K562 (cell line): ENCODE data around the gene PPP1R3G. TPM values are rescaled to one million over a fixed set of nuclear protein-coding genes. Genes with fewer than 3 reads are reported as not detected.

Experiments used
- ATAC-seq: fragments of 200-7000 bp; cut with Tn5 transposase; 3 replicates; pipeline ENCODE4 v1.9.1; 2020; ENCODE audit warnings: moderate library complexity
- BruUV-seq: library from RNA; stranded (reverse); fragments of 400-500 nt; replicated peaks from 2 replicates; lab custom pipeline; 2021; lab: Mats Ljungman, UMichigan
- CTCF ChIA-PET: fragments of 300-600 bp; formaldehyde crosslinking; extraction: SDS; loops from one replicate; lab custom pipeline; 2021; ENCODE audit warnings: low intra/inter-chr PET ratio; lab: Yijun Ruan, JAX
- POLR2A ChIA-PET: fragments of 300-600, 350-650 bp; sonication (Branson Sonifier 250); formaldehyde crosslinking; extraction: SDS; loops from one replicate; lab custom pipeline; 2021; ENCODE audit warnings: antibody characterized with exemption, inconsistent platforms; lab: Yijun Ruan, JAX
- DNase-seq, 4 experiments: peaks; one replicate each; pipeline versions ENCODE4 v3.0.0 to v3.0.0-alpha.2; 2011 to 2018; ENCODE audit warnings: low spot score in 3 of 4, mixed read lengths in 3 of 4; ENCODE audit errors: extremely low read depth in 1 of 4
- FAIRE-seq: peaks from 2 replicates; lab custom pipeline; 2011; peaks lifted over from hg19 to GRCh38; lab: Jason Lieb, UNC
- H2AFZ ChIP-seq: 2 replicates; pipeline ENCODE4 v1.6.0; 2011; ENCODE audit warnings: low read depth, low read length, control low read depth, inconsistent platforms
- H3K27ac ChIP-seq: fragments of 200-600 bp; 3 replicates; pipeline ENCODE4 v1.8.0; 2011; ENCODE audit warnings: low read depth, mild to moderate bottlenecking, control low read depth, inconsistent platforms, low read length, moderate library complexity, mixed read lengths; ENCODE audit errors: extremely low read depth
- H3K27me3 ChIP-seq, 2 experiments: fragments of 300-600 bp in 1 of 2; 2 replicates in 1 of 2; 3 replicates in 1 of 2; pipeline versions ENCODE4 v1.6.0 to v1.8.0; 2011; ENCODE audit warnings: inconsistent platforms in 2 of 2, low read length in 2 of 2, mild to moderate bottlenecking in 1 of 2, mixed read lengths in 1 of 2, moderate library complexity in 1 of 2; ENCODE audit not compliant: control insufficient read depth in 2 of 2, insufficient read depth in 2 of 2
- H3K36me3 ChIP-seq: fragments of 300-600 bp; 3 replicates; pipeline ENCODE4 v1.8.0; 2011; ENCODE audit warnings: mild to moderate bottlenecking, low read length, inconsistent platforms; ENCODE audit not compliant: control insufficient read depth, insufficient read depth
- H3K4me1 ChIP-seq, 2 experiments: fragments of 200-600 bp in 1 of 2; replicated peaks in 1 of 2; 2 replicates in 1 of 2; 3 replicates in 1 of 2; pipeline versions ENCODE4 v1.5.1 to v1.8.0; 2011; ENCODE audit warnings: inconsistent platforms in 2 of 2, low read length in 2 of 2, mild to moderate bottlenecking in 1 of 2, mixed read lengths in 1 of 2, moderate library complexity in 1 of 2; ENCODE audit not compliant: control insufficient read depth in 2 of 2, insufficient read depth in 2 of 2
- H3K4me2 ChIP-seq: 2 replicates; pipeline ENCODE4 v1.6.1; 2011; ENCODE audit warnings: low read length, control low read depth, inconsistent platforms, mixed read lengths; ENCODE audit not compliant: insufficient read depth
- H3K4me3 ChIP-seq: fragments of 200-600 bp; sonication (generic), shearing (Covaris generic); 2 replicates; pipeline ENCODE4 v1.5.1; 2016; ENCODE audit warnings: control low read depth, inconsistent platforms
- H3K79me2 ChIP-seq: fragments of 200-600 bp; 3 replicates; pipeline ENCODE4 v1.8.0; 2011; ENCODE audit warnings: low read length, inconsistent platforms; ENCODE audit not compliant: control insufficient read depth, insufficient read depth
- H3K9ac ChIP-seq, 2 experiments: 2 replicates each; pipeline versions ENCODE4 v1.6.0 to v1.6.1; 2011; ENCODE audit warnings: low read depth in 2 of 2, low read length in 2 of 2, control low read depth in 1 of 2, inconsistent platforms in 1 of 2, mild to moderate bottlenecking in 1 of 2, mixed read lengths in 1 of 2; ENCODE audit not compliant: insufficient read depth in 1 of 2
- H3K9me1 ChIP-seq: one replicate; pipeline ENCODE4 v1.6.0; 2011; ENCODE audit warnings: inconsistent platforms, mild to moderate bottlenecking, low read length, moderate library complexity; ENCODE audit not compliant: control insufficient read depth, insufficient read depth
- H3K9me3 ChIP-seq: replicated peaks from 2 replicates; pipeline ENCODE4 v1.5.1; 2011; ENCODE audit warnings: low read depth, low read length, inconsistent platforms; ENCODE audit not compliant: control insufficient read depth, insufficient read depth
- H4K20me1 ChIP-seq: replicated peaks from 2 replicates; pipeline ENCODE4 v1.6.1; 2011; ENCODE audit warnings: low read length, inconsistent platforms, mixed read lengths; ENCODE audit not compliant: control insufficient read depth, insufficient read depth
- CHD2 ChIP-seq: IDR thresholded peaks from 2 replicates; pipeline ENCODE4 v1.6.1; 2011; ENCODE audit warnings: low read depth, low read length
- DMBX1 ChIP-seq: fragments of 250-450 bp; sonication (Bioruptor Pico); IDR thresholded peaks from 2 replicates; pipeline ENCODE4 v1.8.0; 2022; ENCODE audit warnings: inconsistent platforms, mild to moderate bottlenecking, moderate library complexity, borderline replicate concordance
- IFI16 ChIP-seq: fragments of 250-450 bp; sonication (Bioruptor Pico); IDR thresholded peaks from 2 replicates; pipeline ENCODE4 v2.1.2; 2022; ENCODE audit warnings: mild to moderate bottlenecking, inconsistent platforms
- KDM4B ChIP-seq, 2 experiments: fragments of 450-650 bp in 1 of 2; sonication (generic) in 1 of 2; IDR thresholded peaks; 2 replicates each; pipeline ENCODE4 v1.6.1; 2016 to 2017; ENCODE audit warnings: borderline replicate concordance in 2 of 2, antibody characterized with exemption in 1 of 2, low read depth in 1 of 2, mild to moderate bottlenecking in 1 of 2
- PYGO2 ChIP-seq: fragments of 450-650 bp; IDR thresholded peaks from 2 replicates; pipeline ENCODE4 v1.6.1; 2016; ENCODE audit warnings: mild to moderate bottlenecking, missing genetic modification characterization, moderate library complexity, missing compliant biosample characterization
- SAFB2 ChIP-seq: fragments of 200-400 bp; formaldehyde crosslinking; IDR thresholded peaks from 2 replicates; pipeline ENCODE4 v1.6.1; 2018; ENCODE audit warnings: borderline replicate concordance, low read length, low read depth, moderate library complexity; ENCODE audit not compliant: severe bottlenecking
- STAG1 ChIP-seq: sonication (generic); formaldehyde crosslinking; IDR thresholded peaks from 2 replicates; pipeline ENCODE4 v1.5.0; 2020; ENCODE audit warnings: missing genetic modification reagents, borderline replicate concordance
- ZNF311 ChIP-seq: fragments of 250-450 bp; sonication (Bioruptor Pico); IDR thresholded peaks from 2 replicates; pipeline ENCODE4 v1.4.0; 2020; ENCODE audit warnings: mild to moderate bottlenecking, moderate library complexity
- WGBS: fragments of 100-300 bp; shearing (Covaris generic); methylation state at CpG from one replicate; pipeline ENCODE4 v1.1.6; 2016; ENCODE audit warnings: low coverage, mixed read lengths; ENCODE audit not compliant: insufficient coverage; ENCODE audit errors: missing lambda C conversion rate; 5-methylcytosine and 5-hydroxymethylcytosine counted together
- in situ Hi-C: fragments of 300-500 bp; cut with MboI; formaldehyde crosslinking; loops from 4 replicates; pipeline ENCODE4 v1.15.0; 2018; ENCODE audit warnings: inconsistent platforms, mixed read lengths
- intact Hi-C: fragments of 100-400 bp; cut with micrococcal nuclease; formaldehyde crosslinking; loops from 2 replicates; pipeline ENCODE4 v1.14.2; 2022
- polyA plus RNA-seq, 8 experiments: library from polyadenylated mRNA; depleted of rRNA in 4 of 8; stranded (reverse) in 5 of 8; unstranded in 3 of 8; fragments of >200 nt; fragmentation: Nextera tagmentation in 2 of 8; fragmentation: Illumina TruSeq in 1 of 8; extraction: Ambion mirVana in 2 of 8; extraction: Trizol in 1 of 8; gene quantifications; 2 replicates each; pipeline versions ENCODE4 v1.2.1 to v1.2.3, GENCODE V29; 2011 to 2014; ENCODE audit warnings: inconsistent platforms in 1 of 8, missing spikeins in 1 of 8
- total RNA-seq, 7 experiments: library from RNA; depleted of rRNA in 6 of 7; stranded (reverse); fragments of >200 nt in 6 of 7; fragmentation: Illumina TruSeq in 2 of 7; extraction: Trizol in 2 of 7; gene quantifications; 2 replicates each; pipeline versions ENCODE4 v1.2.1 to v1.2.3, GENCODE V29; 2011 to 2021; ENCODE audit warnings: low replicate concordance in 1 of 7
- TF ChIP-seq, protein P1 (sequence below): IDR thresholded peaks from 3 replicates; pipeline ENCODE4 v1.6.1; 2011; ENCODE audit warnings: borderline replicate concordance, mild to moderate bottlenecking; ENCODE audit not compliant: insufficient read length, insufficient read depth
- TF ChIP-seq, protein P2 (sequence below): sonication (generic); formaldehyde crosslinking; IDR thresholded peaks from 2 replicates; pipeline ENCODE4 v1.8.1; 2022; ENCODE audit warnings: missing genetic modification reagents
- TF ChIP-seq, protein P3 (sequence below): sonication (generic); formaldehyde crosslinking; IDR thresholded peaks from 2 replicates; pipeline ENCODE4 v1.8.1; 2023; ENCODE audit warnings: mild to moderate bottlenecking, missing genetic modification reagents
- TF ChIP-seq, protein P4 (sequence below): fragments of 450-650 bp; IDR thresholded peaks from 2 replicates; pipeline ENCODE4 v1.7.0; 2016; ENCODE audit warnings: borderline replicate concordance

PPP1R3G gene
- total and polyA plus RNA-seq, 9 of the 15 experiments (the other 6 are each of a cell fraction or from before 2014, with no cell fraction given): 0.01 to 0.13 (median 0.01) TPM; not detected in 4

DNA sequence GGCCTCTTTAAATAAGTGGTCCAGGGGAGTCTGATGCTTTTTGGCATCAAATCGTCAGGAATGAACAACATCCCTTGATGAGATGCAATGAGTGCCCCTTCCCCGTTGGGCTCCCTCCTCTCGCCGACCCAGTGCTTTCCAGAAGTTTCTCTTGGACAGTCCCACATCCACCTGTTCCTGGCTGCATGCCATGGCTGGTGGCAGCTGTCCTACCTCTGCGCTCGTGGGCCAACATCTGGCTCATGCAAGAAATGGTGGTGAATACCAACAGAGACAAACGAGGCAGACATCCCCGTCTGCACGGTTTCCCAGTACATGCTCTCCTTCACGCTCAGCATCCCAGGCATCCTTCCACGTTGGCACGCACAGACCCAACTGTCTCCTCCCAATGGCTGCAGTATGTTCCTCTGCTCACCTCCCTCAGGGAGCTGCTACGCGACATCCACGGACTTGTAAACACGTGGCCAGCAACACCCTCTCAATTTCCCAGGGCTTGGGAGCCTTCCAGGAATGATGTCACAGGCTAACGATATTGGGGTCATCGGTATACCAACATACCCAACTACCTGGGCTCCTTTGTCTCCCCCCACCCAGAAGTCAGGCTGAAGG lies 37.5 kb downstream of the PPP1R3G start (continued):
- TF ChIP-seq, protein P1, sequence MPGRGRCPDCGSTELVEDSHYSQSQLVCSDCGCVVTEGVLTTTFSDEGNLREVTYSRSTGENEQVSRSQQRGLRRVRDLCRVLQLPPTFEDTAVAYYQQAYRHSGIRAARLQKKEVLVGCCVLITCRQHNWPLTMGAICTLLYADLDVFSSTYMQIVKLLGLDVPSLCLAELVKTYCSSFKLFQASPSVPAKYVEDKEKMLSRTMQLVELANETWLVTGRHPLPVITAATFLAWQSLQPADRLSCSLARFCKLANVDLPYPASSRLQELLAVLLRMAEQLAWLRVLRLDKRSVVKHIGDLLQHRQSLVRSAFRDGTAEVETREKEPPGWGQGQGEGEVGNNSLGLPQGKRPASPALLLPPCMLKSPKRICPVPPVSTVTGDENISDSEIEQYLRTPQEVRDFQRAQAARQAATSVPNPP: no peak
- TF ChIP-seq KDM4B (IDR thresholded peaks at IDR 0.05; ENCODE audit: borderline replicate concordance in 2 of 2, low read depth in 1 of 2): no peak
- no peak for TF ChIP-seq DMBX1
- TF ChIP-seq, protein P2, sequence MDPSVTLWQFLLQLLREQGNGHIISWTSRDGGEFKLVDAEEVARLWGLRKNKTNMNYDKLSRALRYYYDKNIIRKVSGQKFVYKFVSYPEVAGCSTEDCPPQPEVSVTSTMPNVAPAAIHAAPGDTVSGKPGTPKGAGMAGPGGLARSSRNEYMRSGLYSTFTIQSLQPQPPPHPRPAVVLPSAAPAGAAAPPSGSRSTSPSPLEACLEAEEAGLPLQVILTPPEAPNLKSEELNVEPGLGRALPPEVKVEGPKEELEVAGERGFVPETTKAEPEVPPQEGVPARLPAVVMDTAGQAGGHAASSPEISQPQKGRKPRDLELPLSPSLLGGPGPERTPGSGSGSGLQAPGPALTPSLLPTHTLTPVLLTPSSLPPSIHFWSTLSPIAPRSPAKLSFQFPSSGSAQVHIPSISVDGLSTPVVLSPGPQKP (CRISPR knock-in tag): no peak
- no peak for TF ChIP-seq STAG1 (CRISPR knock-in tag)

DNA sequence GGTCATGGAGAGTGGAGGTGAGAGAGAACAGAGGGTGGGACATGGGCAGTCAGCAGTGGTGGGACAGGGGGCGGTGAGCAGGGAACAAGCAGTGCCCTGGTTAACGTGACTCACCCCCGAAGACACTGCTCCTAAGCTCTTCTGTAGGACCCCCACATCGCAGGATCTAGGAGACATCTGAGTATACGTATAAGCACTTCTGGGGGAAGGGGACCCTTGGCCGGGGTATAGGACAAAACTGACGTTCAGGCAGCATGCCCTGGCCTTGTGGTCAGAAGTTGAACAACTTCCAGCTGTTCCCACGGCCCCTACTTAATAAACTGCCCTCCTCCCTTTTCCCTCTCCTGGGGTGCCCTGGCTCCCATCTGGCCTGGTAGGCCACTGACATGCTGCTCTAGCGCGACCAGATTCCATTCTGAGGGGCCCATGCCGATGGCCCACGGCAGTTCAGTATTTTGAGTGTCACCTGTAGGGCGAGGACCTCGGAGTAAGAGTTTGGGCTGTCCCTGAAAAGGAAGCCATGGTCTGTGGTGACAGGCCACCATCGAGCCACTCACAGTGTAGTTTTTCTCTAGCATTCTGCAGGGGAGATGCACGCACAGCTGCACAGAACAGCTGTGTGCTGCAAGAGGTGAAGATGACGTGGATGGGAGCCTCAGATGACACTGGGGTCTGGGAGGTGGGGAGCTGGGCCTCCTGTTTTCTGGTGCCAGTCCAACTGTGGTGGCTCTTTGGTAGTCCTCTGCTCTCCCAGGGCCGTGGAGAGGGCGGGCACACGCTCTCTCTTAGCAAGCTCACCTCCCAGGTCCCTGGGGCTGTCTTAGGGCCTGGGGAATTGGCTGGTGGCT lies 38.4 kb downstream of the PPP1R3G start:
- Histone ChIP-seq H3K9me3 (no peaks in the 10 kb centered on the region), H2AFZ (no peak overlapping the region), H3K36me3 (no peaks in the 10 kb centered on the region), H3K27me3 (no peaks in the 10 kb centered on the region), H3K27ac (no peak overlapping the region), H4K20me1 (0 out of 2 replicates have a peak, but pooled peaks cover 3% of the 10 kb centered on the region), H3K9me1 (peaks cover 2% of the 10 kb centered on the region), H3K4me2 (no peak overlapping the region), H3K4me1 (peaks cover 9 to 13% of the 10 kb centered on the region in 2 experiments; a peak in 4 of 5 replicates), H3K9ac (no peak overlapping the region), H3K4me3 (no peak overlapping the region), H3K79me2 (no peaks in the 10 kb centered on the region)
- FAIRE-seq: no peak
- ATAC-seq: no peak
- 94% methylated on average over 20 of the region's 20 CpGs for WGBS
- ChIA-PET POLR2A (interaction anchor here (0.5 to 1.3 kb wide), 2 partner anchors 24 to 362 kb away, joined by 3 read pairs; no protein-coding TSS in a partner anchor), CTCF (no interaction called here)
- DNase-seq: no peak
- BruUV-seq: no TSS peak
- intact Hi-C loops: no loop called here
- in situ Hi-C loops: no loop called here
- TF ChIP-seq ZNF311 (CRISPR knock-in tag): no peak
- TF ChIP-seq IFI16 (CRISPR knock-in tag): no peak
- TF ChIP-seq PYGO2 (tag): no peak
- no peak for TF ChIP-seq SAFB2
- TF ChIP-seq, protein P3, sequence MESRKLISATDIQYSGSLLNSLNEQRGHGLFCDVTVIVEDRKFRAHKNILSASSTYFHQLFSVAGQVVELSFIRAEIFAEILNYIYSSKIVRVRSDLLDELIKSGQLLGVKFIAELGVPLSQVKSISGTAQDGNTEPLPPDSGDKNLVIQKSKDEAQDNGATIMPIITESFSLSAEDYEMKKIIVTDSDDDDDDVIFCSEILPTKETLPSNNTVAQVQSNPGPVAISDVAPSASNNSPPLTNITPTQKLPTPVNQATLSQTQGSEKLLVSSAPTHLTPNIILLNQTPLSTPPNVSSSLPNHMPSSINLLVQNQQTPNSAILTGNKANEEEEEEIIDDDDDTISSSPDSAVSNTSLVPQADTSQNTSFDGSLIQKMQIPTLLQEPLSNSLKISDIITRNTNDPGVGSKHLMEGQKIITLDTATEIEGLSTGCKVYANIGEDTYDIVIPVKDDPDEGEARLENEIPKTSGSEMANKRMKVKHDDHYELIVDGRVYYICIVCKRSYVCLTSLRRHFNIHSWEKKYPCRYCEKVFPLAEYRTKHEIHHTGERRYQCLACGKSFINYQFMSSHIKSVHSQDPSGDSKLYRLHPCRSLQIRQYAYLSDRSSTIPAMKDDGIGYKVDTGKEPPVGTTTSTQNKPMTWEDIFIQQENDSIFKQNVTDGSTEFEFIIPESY (CRISPR knock-in tag): no peak
- TF ChIP-seq CHD2: no peak
- TF ChIP-seq, protein P4, sequence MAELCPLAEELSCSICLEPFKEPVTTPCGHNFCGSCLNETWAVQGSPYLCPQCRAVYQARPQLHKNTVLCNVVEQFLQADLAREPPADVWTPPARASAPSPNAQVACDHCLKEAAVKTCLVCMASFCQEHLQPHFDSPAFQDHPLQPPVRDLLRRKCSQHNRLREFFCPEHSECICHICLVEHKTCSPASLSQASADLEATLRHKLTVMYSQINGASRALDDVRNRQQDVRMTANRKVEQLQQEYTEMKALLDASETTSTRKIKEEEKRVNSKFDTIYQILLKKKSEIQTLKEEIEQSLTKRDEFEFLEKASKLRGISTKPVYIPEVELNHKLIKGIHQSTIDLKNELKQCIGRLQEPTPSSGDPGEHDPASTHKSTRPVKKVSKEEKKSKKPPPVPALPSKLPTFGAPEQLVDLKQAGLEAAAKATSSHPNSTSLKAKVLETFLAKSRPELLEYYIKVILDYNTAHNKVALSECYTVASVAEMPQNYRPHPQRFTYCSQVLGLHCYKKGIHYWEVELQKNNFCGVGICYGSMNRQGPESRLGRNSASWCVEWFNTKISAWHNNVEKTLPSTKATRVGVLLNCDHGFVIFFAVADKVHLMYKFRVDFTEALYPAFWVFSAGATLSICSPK: no peak
